HG02759 (cell line): ENCODE data around the gene SEMA3C.

Experiments used
- ATAC-seq: cut with Tn5 transposase; IDR thresholded peaks from one replicate; pipeline ENCODE4 v1.9.1; 2021; ENCODE audit warnings: mild to moderate bottlenecking, moderate library complexity; ENCODE audit not compliant: unreplicated experiment

SEMA3C gene

GRCh38 chr7:80827239-80827633 lies 91.6 kb downstream of the SEMA3C start:
- no peak for ATAC-seq

GRCh38 chr7:80826520-80827238 lies 92.2 kb downstream of the SEMA3C start:
- no peak for ATAC-seq

GRCh38 chr7:80825499-80825898 lies 93.4 kb downstream of the SEMA3C start:
- ATAC-seq, result no peak

- no peak for ATAC-seq
Observed at GRCh38 chr7:80824253-80824652, 94.6 kb downstream of the SEMA3C start.

- ATAC-seq, result no peak
Observed at GRCh38 chr7:80823057-80823456, 95.8 kb downstream of the SEMA3C start.

GRCh38 chr7:80821771-80822319 lies 97.0 kb downstream of the SEMA3C start:
- no peak for ATAC-seq

GRCh38 chr7:80819503-80819902 lies 99.3 kb downstream of the SEMA3C start:
- no peak for ATAC-seq

GRCh38 chr7:80818181-80818580 lies 100.7 kb downstream of the SEMA3C start:
- no peak for ATAC-seq

- ATAC-seq, result no peak
Observed at GRCh38 chr7:80816806-80817205, 102.0 kb downstream of the SEMA3C start.

GRCh38 chr7:80815733-80816132 lies 103.1 kb downstream of the SEMA3C start:
- ATAC-seq, result no peak

GRCh38 chr7:80809545-80809944 lies 109.3 kb downstream of the SEMA3C start:
- no peak for ATAC-seq

- no peak for ATAC-seq
Observed at GRCh38 chr7:80807166-80807900, 111.5 kb downstream of the SEMA3C start.

GRCh38 chr7:80806663-80807062 lies 112.2 kb downstream of the SEMA3C start:
- ATAC-seq, result no peak

GRCh38 chr7:80804589-80804988 lies 114.3 kb downstream of the SEMA3C start:
- no peak for ATAC-seq

- no peak for ATAC-seq
Observed at GRCh38 chr7:80802527-80802926, 116.3 kb downstream of the SEMA3C start.

- no peak for ATAC-seq
Observed at GRCh38 chr7:80794631-80795573, 123.9 kb downstream of the SEMA3C start.

- ATAC-seq, result no peak
Observed at GRCh38 chr7:80791509-80791929, 127.3 kb downstream of the SEMA3C start.

- ATAC-seq, result no peak
Observed at GRCh38 chr7:80790877-80791276, 128.0 kb downstream of the SEMA3C start.

GRCh38 chr7:80787721-80788120 lies 131.1 kb downstream of the SEMA3C start:
- no peak for ATAC-seq

GRCh38 chr7:80785961-80786536 lies 132.8 kb downstream of the SEMA3C start:
- no peak for ATAC-seq

- no peak for ATAC-seq
Observed at GRCh38 chr7:80785276-80785675, 133.6 kb downstream of the SEMA3C start.
